NOMO-1 (cell line): ENCODE measurements around the gene MPO.

ENCODE experiments used
- DNase-seq, 2 experiments: peaks; one replicate each; lab custom pipeline; 2025; ENCODE audit not compliant: unreplicated experiment in 2 of 2; lab: John Stamatoyannopoulos, UW

The MPO gene

GRCh38 chr17:58280480-58281217 is at the start of gene MPO:
MPO (minus strand) TSS chr17:58280935; CDS start chr17:58280758, 177 bp downstream.
- peak; percentile 58 to 85 for DNase-seq

GRCh38 chr17:58329810-58330537 is 49.2 kb upstream of the MPO start:
- peak; percentile 80 to 95 for DNase-seq

- DNase-seq: peak; percentile 78 to 98
These were observed 48.5 kb upstream of the MPO start for GRCh38 chr17:58329035-58329809.

- peak; percentile 76 to 88 for DNase-seq
These were observed 47.7 kb upstream of the MPO start, which contains the start of gene TSPOAP1 for GRCh38 chr17:58328195-58329034. TSPOAP1 (minus strand) TSS chr17:58328795; CDS start chr17:58327920, 875 bp downstream.

- DNase-seq: peak in 1 of 2 experiments; percentile 76
These were observed 46.8 kb upstream of the MPO start for GRCh38 chr17:58327363-58328194.

GRCh38 chr17:58326609-58327362 is 46.1 kb upstream of the MPO start:
- DNase-seq: no peak

- DNase-seq: peak; percentile 65 to 70
These were observed 45.3 kb upstream of the MPO start for GRCh38 chr17:58325976-58326468.

- DNase-seq: no peak
These were observed 44.6 kb upstream of the MPO start for GRCh38 chr17:58325289-58325726.

GRCh38 chr17:58324409-58325288 is 43.9 kb upstream of the MPO start:
- no peak for DNase-seq

- DNase-seq: no peak
These were observed 43.3 kb upstream of the MPO start for GRCh38 chr17:58324056-58324408.

GRCh38 chr17:58323366-58324055 is 42.8 kb upstream of the MPO start:
- no peak for DNase-seq

- DNase-seq: no peak
These were observed 41.9 kb upstream of the MPO start for GRCh38 chr17:58322581-58323185.

GRCh38 chr17:58321571-58322525 is 41.1 kb upstream of the MPO start:
- DNase-seq: no peak

GRCh38 chr17:58320570-58321323 is 40.0 kb upstream of the MPO start:
- DNase-seq: no peak

GRCh38 chr17:58320163-58320558 is 39.4 kb upstream of the MPO start:
- no peak for DNase-seq
